ENCODE data around the gene FNDC3A. TPM values are rescaled to one million over a fixed set of nuclear protein-coding genes. Genes with fewer than 3 reads are reported as not detected.

The FNDC3A gene
- total and polyA plus RNA-seq, 9 of the 15 experiments (the other 6 are each of a cell fraction or from before 2014, with no cell fraction given), result 4.1 to 22.0 (median 13.5) TPM

GRCh38 chr13:49020328-49020727 is 44.6 kb downstream of the FNDC3A start:
- Histone ChIP-seq H3K79me2 (ENCODE audit: control insufficient read depth, insufficient read depth, low read length) (no peaks in the 10 kb centered on the region), H3K9me1 (ENCODE audit: control insufficient read depth, insufficient read depth, low read length) (no peaks in the 10 kb centered on the region), H3K9me3 (replicated peaks; ENCODE audit: control insufficient read depth, insufficient read depth, low read depth, low read length) (no peaks in the 10 kb centered on the region), H4K20me1 (replicated peaks; ENCODE audit: control insufficient read depth, insufficient read depth, low read length) (no peaks in the 10 kb centered on the region), H3K27ac (ENCODE audit: extremely low read depth, low read depth, low read length) (no peak overlapping the region), H2AFZ (ENCODE audit: low read depth, low read length) (no peak overlapping the region), H3K4me2 (ENCODE audit: insufficient read depth, low read length) (no peak overlapping the region), H3K4me1 (replicated peaks in 1 of 2; ENCODE audit: control insufficient read depth in 2 of 2, insufficient read depth in 2 of 2, low read length in 2 of 2) (no peaks in the 10 kb centered on the region), H3K9ac (ENCODE audit: insufficient read depth in 1 of 2, low read depth in 2 of 2, low read length in 2 of 2) (no peak overlapping the region), H3K4me3 (no peak overlapping the region), H3K36me3 (ENCODE audit: control insufficient read depth, insufficient read depth, low read length) (no peaks in the 10 kb centered on the region), H3K27me3 (ENCODE audit: control insufficient read depth in 2 of 2, insufficient read depth in 2 of 2, low read length in 2 of 2) (no peaks in the 10 kb centered on the region)
- no peak for FAIRE-seq
- no peak for DNase-seq (ENCODE audit: extremely low read depth in 1 of 4, low spot score in 3 of 4)
- WGBS (ENCODE audit: insufficient coverage, low coverage, missing lambda C conversion rate), result 88% methylated on average over 2 of the region's 2 CpGs
- in situ Hi-C loops (cut with MboI) (no loop called here), intact Hi-C loops (cut with micrococcal nuclease) (no loop called here)
- CTCF ChIA-PET (ENCODE audit: low intra/inter-chr PET ratio), result no interaction called here
- POLR2A ChIA-PET, result no interaction called here
- no peak for ATAC-seq
- no TSS peak for BruUV-seq (replicated peaks)
- TF ChIP-seq ZNF584 (CRISPR knock-in tag; IDR thresholded peaks at IDR 0.05; ENCODE audit: low read depth) (no peak), ZNF57 (CRISPR knock-in tag; IDR thresholded peaks at IDR 0.05) (no peak), PHF8 (IDR thresholded peaks at IDR 0.05; ENCODE audit: borderline replicate concordance, low read length) (no peak), SMARCE1 (IDR thresholded peaks at IDR 0.05) (no peak), LARP7 (IDR thresholded peaks at IDR 0.05) (no peak), KDM5B (IDR thresholded peaks at IDR 0.05; ENCODE audit: insufficient replicate concordance, low read depth, low read length) (no peak), RBM22 (IDR thresholded peaks at IDR 0.05; ENCODE audit: low read depth, low read length, poor library complexity, severe bottlenecking) (no peak), ASH1L (IDR thresholded peaks at IDR 0.05; ENCODE audit: borderline replicate concordance, low read depth, partially characterized antibody) (no peak), RBM39 (optimal IDR thresholded peaks at IDR 0.05; ENCODE audit: low read depth, low read length) (no peak), CTCFL (IDR thresholded peaks at IDR 0.05; ENCODE audit: borderline replicate concordance, insufficient read depth, low read depth, low read length, poor library complexity, severe bottlenecking) (no peak), LEF1 (IDR thresholded peaks at IDR 0.05) (no peak), ERF (CRISPR knock-in tag; IDR thresholded peaks at IDR 0.05) (no peak), THRA (IDR thresholded peaks at IDR 0.05) (no peak), BCLAF1 (IDR thresholded peaks at IDR 0.05; ENCODE audit: borderline replicate concordance in 1 of 2, control insufficient read depth in 1 of 2, low read depth in 2 of 2, low read length in 1 of 2) (no peak), TGIF2 (CRISPR knock-in tag; IDR thresholded peaks at IDR 0.05) (no peak), IRF1 (CRISPR knock-in tag; IDR thresholded peaks at IDR 0.05; ENCODE audit: borderline replicate concordance) (no peak)
